H9 (cell line): ENCODE data around the gene AIF1L. TPM values are rescaled to one million over a fixed set of nuclear protein-coding genes. Genes with fewer than 3 reads are reported as not detected.

Experiments used
- DNase-seq: peaks from one replicate; pipeline ENCODE4 v3.0.0-alpha.2; 2017
- H2AFZ ChIP-seq: one replicate; pipeline ENCODE4 v1.6.1; 2013; ENCODE audit warnings: mild to moderate bottlenecking, low read length, control low read depth, moderate library complexity
- H2AK5ac ChIP-seq: 2 replicates; pipeline ENCODE4 v1.6.1; 2013; ENCODE audit warnings: low read length, control low read depth, mixed read lengths; ENCODE audit not compliant: insufficient read length
- H2BK120ac ChIP-seq: one replicate; pipeline ENCODE4 v1.6.1; 2013; ENCODE audit warnings: low read depth, mild to moderate bottlenecking, low read length, control low read depth, inconsistent platforms; ENCODE audit not compliant: poor library complexity, severe bottlenecking
- H2BK12ac ChIP-seq: 2 replicates; pipeline ENCODE4 v1.6.1; 2013; ENCODE audit warnings: low read length, control low read depth, mixed read lengths, low read depth; ENCODE audit not compliant: insufficient read length
- H2BK15ac ChIP-seq: 2 replicates; pipeline ENCODE4 v1.6.1; 2013; ENCODE audit warnings: low read depth, low read length, control low read depth
- H2BK20ac ChIP-seq: one replicate; pipeline ENCODE4 v1.6.1; 2013; ENCODE audit warnings: low read depth, mild to moderate bottlenecking, low read length, control low read depth, inconsistent platforms; ENCODE audit not compliant: poor library complexity, severe bottlenecking
- H2BK5ac ChIP-seq: 2 replicates; pipeline ENCODE4 v1.6.1; 2013; ENCODE audit warnings: low read length, control low read depth, mixed read lengths; ENCODE audit not compliant: insufficient read length
- H3K14ac ChIP-seq: 2 replicates; pipeline ENCODE4 v1.6.1; 2013; ENCODE audit warnings: low read length, control low read depth; ENCODE audit not compliant: insufficient read depth
- H3K18ac ChIP-seq: 2 replicates; pipeline ENCODE4 v1.6.1; 2013; ENCODE audit warnings: low read depth, mild to moderate bottlenecking, mixed read lengths, low read length, control low read depth; ENCODE audit not compliant: insufficient read length
- H3K23ac ChIP-seq: 2 replicates; pipeline ENCODE4 v1.6.1; 2013; ENCODE audit warnings: low read length, control low read depth, mixed read lengths, low read depth; ENCODE audit not compliant: insufficient read length
- H3K23me2 ChIP-seq: 2 replicates; pipeline ENCODE4 v1.6.1; 2013; ENCODE audit warnings: low read depth, mild to moderate bottlenecking, mixed read lengths, low read length, control low read depth; ENCODE audit not compliant: insufficient read length, poor library complexity, severe bottlenecking
- H3K27ac ChIP-seq: 2 replicates; pipeline ENCODE4 v1.5.1; 2013; ENCODE audit warnings: low read length, control low read depth, mixed read lengths, low read depth; ENCODE audit not compliant: insufficient read length
- H3K27me3 ChIP-seq: 2 replicates; pipeline ENCODE4 v1.6.1; 2013; ENCODE audit warnings: low read length, control low read depth, inconsistent platforms; ENCODE audit not compliant: insufficient read depth
- H3K4ac ChIP-seq: 2 replicates; pipeline ENCODE4 v1.6.1; 2013; ENCODE audit warnings: low read depth, mild to moderate bottlenecking, control low read depth, inconsistent platforms, low read length, moderate library complexity
- H3K4me1 ChIP-seq: 2 replicates; pipeline ENCODE4 v1.6.1; 2013; ENCODE audit warnings: low read length, control low read depth, inconsistent platforms; ENCODE audit not compliant: insufficient read depth
- H3K4me2 ChIP-seq: 2 replicates; pipeline ENCODE4 v1.6.1; 2013; ENCODE audit warnings: low read length, control low read depth, mixed read lengths; ENCODE audit not compliant: insufficient read length, insufficient read depth
- H3K56ac ChIP-seq: 2 replicates; pipeline ENCODE4 v1.6.1; 2013; ENCODE audit warnings: low read depth, mild to moderate bottlenecking, mixed read lengths, low read length, control low read depth; ENCODE audit not compliant: insufficient read length
- H3K79me1 ChIP-seq: 2 replicates; pipeline ENCODE4 v1.6.1; 2013; ENCODE audit warnings: low read depth, mild to moderate bottlenecking, moderate library complexity, low read length, control low read depth, inconsistent platforms; ENCODE audit not compliant: insufficient read depth, poor library complexity, severe bottlenecking
- H3K79me2 ChIP-seq: 2 replicates; pipeline ENCODE4 v1.6.1; 2013; ENCODE audit warnings: low read length, control low read depth, inconsistent platforms; ENCODE audit not compliant: insufficient read depth
- H3K9ac ChIP-seq: 2 replicates; pipeline ENCODE4 v1.6.1; 2013; ENCODE audit warnings: low read length, control low read depth, mixed read lengths; ENCODE audit not compliant: insufficient read length; ENCODE audit errors: extremely low read depth
- H3K9me3 ChIP-seq: one replicate; pipeline ENCODE4 v1.6.1; 2013; ENCODE audit warnings: low read depth, low read length, inconsistent platforms; ENCODE audit not compliant: control insufficient read depth
- H3T11ph ChIP-seq: one replicate; pipeline ENCODE4 v1.6.1; 2013; ENCODE audit warnings: mild to moderate bottlenecking, low read length, control low read depth, inconsistent platforms
- H4K20me1 ChIP-seq: one replicate; pipeline ENCODE4 v1.6.1; 2013; ENCODE audit not compliant: control insufficient read depth, insufficient read length, insufficient read depth
- H4K5ac ChIP-seq: 2 replicates; pipeline ENCODE4 v1.6.1; 2013; ENCODE audit warnings: low read depth, mild to moderate bottlenecking, mixed read lengths, low read length, control low read depth; ENCODE audit not compliant: insufficient read length
- H4K8ac ChIP-seq: replicated peaks from 2 replicates; pipeline ENCODE4 v1.6.1; 2013; ENCODE audit warnings: low read length, control low read depth, mixed read lengths, low read depth; ENCODE audit not compliant: insufficient read length
- H4K91ac ChIP-seq: 2 replicates; pipeline ENCODE4 v1.6.1; 2013; ENCODE audit warnings: low read depth, mild to moderate bottlenecking, moderate library complexity, mixed read lengths, low read length, control low read depth; ENCODE audit not compliant: insufficient read length
- H3K27ac Mint-ChIP-seq, 3 experiments: 2 replicates in 2 of 3; 3 replicates in 1 of 3; pipeline ENCODE4 v1.8.0; 2020 to 2021; ENCODE audit warnings: mixed read lengths in 3 of 3, mild to moderate bottlenecking in 1 of 3, moderate library complexity in 1 of 3
- H3K27me3 Mint-ChIP-seq: 2 replicates; pipeline ENCODE4 v1.8.0; 2021; ENCODE audit warnings: low read depth, mild to moderate bottlenecking, moderate library complexity, mixed read lengths
- H3K36me3 Mint-ChIP-seq, 3 experiments: 2 replicates in 2 of 3; 3 replicates in 1 of 3; pipeline ENCODE4 v1.8.0; 2020 to 2021; ENCODE audit warnings: low read depth in 3 of 3, mixed read lengths in 3 of 3; ENCODE audit not compliant: insufficient read depth in 1 of 3
- H3K4me1 Mint-ChIP-seq, 2 experiments: 2 replicates each; pipeline ENCODE4 v1.8.0; 2020; ENCODE audit warnings: mixed read lengths in 2 of 2
- H3K4me3 Mint-ChIP-seq, 2 experiments: 2 replicates in 1 of 2; 3 replicates in 1 of 2; pipeline ENCODE4 v1.8.0; 2020 to 2021; ENCODE audit warnings: mild to moderate bottlenecking in 2 of 2, mixed read lengths in 2 of 2, moderate library complexity in 1 of 2
- H3K9me3 Mint-ChIP-seq, 2 experiments: 2 replicates in 1 of 2; 3 replicates in 1 of 2; pipeline ENCODE4 v1.8.0; 2020; ENCODE audit warnings: mild to moderate bottlenecking in 2 of 2, mixed read lengths in 2 of 2, moderate library complexity in 1 of 2
- CTCF ChIP-seq: fragments of 200-600 bp; sonication (generic); conservative IDR thresholded peaks from 3 replicates; pipeline ENCODE4 v1.8.0; 2021; ENCODE audit warnings: antibody characterized with exemption, mild to moderate bottlenecking
- WGBS: extraction: QIAGEN DNeasy Blood & Tissue Kit; methylation state at CpG from one replicate; pipeline ENCODE4 v1.1.7; 2013; ENCODE audit warnings: missing lambda C conversion rate, low lambda C conversion rate, mixed read lengths; ENCODE audit not compliant: insufficient read length; ENCODE audit errors: extremely low coverage; 5-methylcytosine and 5-hydroxymethylcytosine counted together
- total RNA-seq: library from RNA; stranded (reverse); gene quantifications from 2 replicates; pipeline ENCODE4 v1.2.1, GENCODE V29; 2021

Gene AIF1L
- total RNA-seq, 1 experiment from 2014 or later = 122 TPM

GRCh38 chr9:131125038-131125287, 28.6 kb downstream of the AIF1L start:
- H3K18ac ChIP-seq = peak overlapping the region; percentile 58
- H2BK20ac ChIP-seq = no peak overlapping the region
- no peak overlapping the region for H2BK15ac ChIP-seq
- no peak overlapping the region for H4K8ac ChIP-seq
- H3K23ac ChIP-seq = no peak overlapping the region
- peaks cover 29 to 51% (median 51%) of the 10 kb centered on the region in 3 experiments for H3K36me3 Mint-ChIP-seq
- no peak overlapping the region for H2BK120ac ChIP-seq
- H4K5ac ChIP-seq = peak overlapping the region; percentile 14
- H3K4me1 Mint-ChIP-seq = peaks cover 10 to 13% of the 10 kb centered on the region in 2 experiments
- H3K27ac ChIP-seq = peak overlapping the region; percentile 3
- no peaks in the 10 kb centered on the region for H3K27me3 Mint-ChIP-seq
- WGBS = no CpG with 5 or more reads among the region's 7 CpGs
- no peak overlapping the region for H2AK5ac ChIP-seq
- peaks cover 6% of the 10 kb centered on the region; the same call in 1 of the 2 replicates for H3K79me2 ChIP-seq
- peak overlapping the region; percentile 20; the same call in 1 of the 2 replicates for H3K4ac ChIP-seq
- H4K20me1 ChIP-seq = no peaks in the 10 kb centered on the region
- peaks cover 7% of the 10 kb centered on the region for H3K79me1 ChIP-seq
- H2BK5ac ChIP-seq = no peak overlapping the region
- no peaks in the 10 kb centered on the region; a peak in 1 of 5 replicates for H3K9me3 Mint-ChIP-seq
- peak overlapping the region; percentile 90 for H3K9ac ChIP-seq
- peak overlapping the region; percentile 23; the same call in 1 of the 2 replicates for H3K14ac ChIP-seq
- H3K23me2 ChIP-seq = peaks cover 10% of the 10 kb centered on the region
- H3T11ph ChIP-seq = peak overlapping the region; percentile 5
- peak overlapping the region; percentile 99 to 100 for H3K4me3 Mint-ChIP-seq
- H4K91ac ChIP-seq = no peak overlapping the region
- H2BK12ac ChIP-seq = no peak overlapping the region
- peak overlapping the region; percentile 99 to 100 (median 99) for H3K27ac Mint-ChIP-seq
- H3K9me3 ChIP-seq = no peaks in the 10 kb centered on the region
- DNase-seq = no peak
- TF ChIP-seq CTCF = no peak
- no peak overlapping the region for H3K56ac ChIP-seq
- H3K4me2 ChIP-seq = peak overlapping the region; percentile 91
- H2AFZ ChIP-seq = no peak overlapping the region
- H3K4me1 ChIP-seq = no peaks in the 10 kb centered on the region
- no peaks in the 10 kb centered on the region for H3K27me3 ChIP-seq
